Tibial artery (tissue), 4 donors: ENCODE measurements around the gene UST.

Source experiments
- DNase-seq, 2 donors: peaks; one replicate each; pipeline ENCODE4 v3.0.0-alpha.2; 2019
- H3K27ac ChIP-seq, 2 donors: fragments of 200-600 bp; sonication (generic) in 1 of 2; 1 replicate in 1 of 2; 2 replicates in 1 of 2; pipeline ENCODE4 v1.5.1; 2018 to 2019; ENCODE audit warnings: mild to moderate bottlenecking in 1 of 2
- H3K27me3 ChIP-seq, 2 donors: fragments of 200-600 bp; sonication (generic) in 1 of 2; one replicate each; pipeline versions ENCODE4 v1.5.1 to v1.6.0; 2016 to 2019
- H3K36me3 ChIP-seq, 3 donors: fragments of 200-600 bp; sonication (generic) in 2 of 3; one replicate each; pipeline ENCODE4 v1.5.1; 2016 to 2019; ENCODE audit warnings: mild to moderate bottlenecking in 2 of 3
- H3K4me1 ChIP-seq, 4 donors: fragments of 200-600 bp; sonication (generic) in 2 of 4; 1 replicate in 3 of 4; 2 replicates in 1 of 4; pipeline ENCODE4 v1.5.1; 2016 to 2019
- H3K4me3 ChIP-seq, 2 donors: fragments of 200-600 bp; sonication (generic) in 1 of 2; 1 replicate in 1 of 2; 2 replicates in 1 of 2; pipeline ENCODE4 v1.5.1; 2018 to 2019; ENCODE audit warnings: mild to moderate bottlenecking in 2 of 2
- H3K9me3 ChIP-seq, 3 donors: fragments of 200-600 bp; sonication (generic) in 1 of 3; one replicate each; pipeline ENCODE4 v1.5.1; 2016 to 2019
- intact Hi-C: fragments of 100-400 bp; cut with DNase I; formaldehyde crosslinking; loops from one replicate; pipeline ENCODE4 v1.15.0; 2023; ENCODE audit warnings: low total_unique reads
- TF ChIP-seq, protein P1 (sequence below), 2 experiments: fragments of 200-600 bp in 1 of 2; fragments of 450-650 bp in 1 of 2; IDR thresholded peaks; one replicate each; pipeline ENCODE4 v1.5.1; 2017 to 2019; ENCODE audit warnings: antibody characterized with exemption in 2 of 2, mild to moderate bottlenecking in 1 of 2, moderate library complexity in 1 of 2

UST gene

GRCh38 chr6:148868314-148868713 is 121.5 kb downstream of the UST start:
- H3K27me3 ChIP-seq: no peaks in the 10 kb centered on the region
- no peak for DNase-seq
- H3K27ac ChIP-seq: no peak overlapping the region
- intact Hi-C loops: no loop called here
- no peaks in the 10 kb centered on the region for H3K9me3 ChIP-seq
- TF ChIP-seq, protein P1, sequence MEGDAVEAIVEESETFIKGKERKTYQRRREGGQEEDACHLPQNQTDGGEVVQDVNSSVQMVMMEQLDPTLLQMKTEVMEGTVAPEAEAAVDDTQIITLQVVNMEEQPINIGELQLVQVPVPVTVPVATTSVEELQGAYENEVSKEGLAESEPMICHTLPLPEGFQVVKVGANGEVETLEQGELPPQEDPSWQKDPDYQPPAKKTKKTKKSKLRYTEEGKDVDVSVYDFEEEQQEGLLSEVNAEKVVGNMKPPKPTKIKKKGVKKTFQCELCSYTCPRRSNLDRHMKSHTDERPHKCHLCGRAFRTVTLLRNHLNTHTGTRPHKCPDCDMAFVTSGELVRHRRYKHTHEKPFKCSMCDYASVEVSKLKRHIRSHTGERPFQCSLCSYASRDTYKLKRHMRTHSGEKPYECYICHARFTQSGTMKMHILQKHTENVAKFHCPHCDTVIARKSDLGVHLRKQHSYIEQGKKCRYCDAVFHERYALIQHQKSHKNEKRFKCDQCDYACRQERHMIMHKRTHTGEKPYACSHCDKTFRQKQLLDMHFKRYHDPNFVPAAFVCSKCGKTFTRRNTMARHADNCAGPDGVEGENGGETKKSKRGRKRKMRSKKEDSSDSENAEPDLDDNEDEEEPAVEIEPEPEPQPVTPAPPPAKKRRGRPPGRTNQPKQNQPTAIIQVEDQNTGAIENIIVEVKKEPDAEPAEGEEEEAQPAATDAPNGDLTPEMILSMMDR (IDR thresholded peaks at IDR 0.05): no peak
- no peaks in the 10 kb centered on the region for H3K36me3 ChIP-seq
- no peak overlapping the region for H3K4me3 ChIP-seq
- peaks cover 0 to 12% (median 3%) of the 10 kb centered on the region in 4 donors for H3K4me1 ChIP-seq

DNA sequence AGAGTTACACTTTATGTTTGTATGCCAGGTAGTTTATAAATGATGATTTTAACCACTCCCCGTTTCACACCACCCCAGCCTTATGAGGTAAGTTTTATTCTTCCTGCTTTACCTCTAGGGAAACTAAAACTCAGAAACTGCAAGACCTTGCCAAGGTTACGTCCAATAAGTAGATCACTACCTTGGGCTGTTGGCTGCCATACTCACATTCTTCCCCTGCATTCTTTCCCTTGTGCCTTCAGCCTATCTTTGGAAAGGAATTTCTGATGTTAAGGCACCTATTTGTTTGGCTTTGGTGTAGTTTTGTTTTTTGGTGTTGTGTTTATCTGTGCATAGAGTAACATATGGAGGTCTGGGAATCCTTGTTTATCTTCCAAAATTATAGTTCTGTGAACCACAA is 122.1 kb downstream of the UST start:
- intact Hi-C loops: no loop called here
- Histone ChIP-seq H3K36me3 (no peaks in the 10 kb centered on the region), H3K27me3 (no peaks in the 10 kb centered on the region), H3K4me1 (peaks cover 0 to 12% (median 3%) of the 10 kb centered on the region in 4 donors), H3K9me3 (no peaks in the 10 kb centered on the region), H3K4me3 (no peak overlapping the region), H3K27ac (no peak overlapping the region)
- no peak for DNase-seq
- TF ChIP-seq, protein P1 (IDR thresholded peaks at IDR 0.05): no peak

DNA sequence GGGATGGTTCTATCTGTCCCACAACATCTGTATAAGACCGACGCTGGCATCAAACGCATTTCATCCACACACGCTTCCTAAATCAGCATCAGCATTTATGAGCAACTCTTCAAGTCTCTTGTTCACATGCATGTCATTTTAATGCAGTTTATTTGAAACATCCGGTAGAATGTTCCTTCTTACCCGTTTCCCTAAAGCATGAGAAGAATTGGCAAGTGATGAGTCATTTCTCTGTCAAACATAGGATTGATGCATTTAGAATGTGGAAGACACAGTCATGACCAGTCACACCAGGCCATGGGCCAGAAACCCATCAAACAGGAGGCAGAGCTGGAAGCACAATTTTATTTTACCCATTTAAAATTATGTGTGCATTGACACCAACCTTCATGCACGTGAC is 122.8 kb downstream of the UST start:
- DNase-seq: no peak
- no peak overlapping the region for H3K27ac ChIP-seq
- H3K9me3 ChIP-seq: no peaks in the 10 kb centered on the region
- TF ChIP-seq, protein P1 (IDR thresholded peaks at IDR 0.05): no peak
- no peaks in the 10 kb centered on the region for H3K36me3 ChIP-seq
- intact Hi-C loops: no loop called here
- no peak overlapping the region for H3K4me3 ChIP-seq
- peaks cover 0 to 12% (median 3%) of the 10 kb centered on the region in 4 donors for H3K4me1 ChIP-seq
- H3K27me3 ChIP-seq: no peaks in the 10 kb centered on the region

- intact Hi-C loops: no loop called here
- DNase-seq: no peak
- Histone ChIP-seq H3K4me3 (no peak overlapping the region), H3K4me1 (peaks cover 0 to 8% (median 3%) of the 10 kb centered on the region in 4 donors), H3K36me3 (no peaks in the 10 kb centered on the region), H3K9me3 (no peaks in the 10 kb centered on the region), H3K27me3 (no peaks in the 10 kb centered on the region), H3K27ac (no peak overlapping the region)
- TF ChIP-seq, protein P1 (IDR thresholded peaks at IDR 0.05): no peak
Measured at GRCh38 chr6:148873154-148873553, 126.3 kb downstream of the UST start.

DNA sequence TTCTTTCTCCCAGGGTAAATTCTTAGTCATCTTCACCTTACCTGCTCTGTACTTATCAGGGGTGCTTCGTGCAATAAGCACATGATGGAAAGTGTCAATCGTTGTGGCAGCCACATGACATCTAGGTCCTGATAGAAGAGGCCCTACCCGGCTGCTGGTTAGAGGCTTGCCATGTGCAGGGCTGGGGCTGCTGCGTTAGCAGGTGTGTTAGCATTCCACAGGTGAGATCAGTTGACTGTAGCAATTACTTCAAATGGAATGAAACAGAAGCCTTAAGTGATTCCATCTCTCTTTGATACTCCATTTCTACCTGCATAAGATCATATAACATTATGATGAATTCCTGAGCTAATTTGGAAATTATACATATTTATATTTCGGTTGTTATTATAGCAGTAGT is 127.0 kb downstream of the UST start:
- no peak overlapping the region for H3K27ac ChIP-seq
- H3K4me1 ChIP-seq: peaks cover 0 to 3% (median 1%) of the 10 kb centered on the region in 4 donors
- no peaks in the 10 kb centered on the region for H3K27me3 ChIP-seq
- DNase-seq: no peak
- H3K36me3 ChIP-seq: no peaks in the 10 kb centered on the region
- TF ChIP-seq, protein P1 (IDR thresholded peaks at IDR 0.05): no peak
- H3K4me3 ChIP-seq: no peak overlapping the region
- intact Hi-C loops: no loop called here
- no peaks in the 10 kb centered on the region for H3K9me3 ChIP-seq

DNA sequence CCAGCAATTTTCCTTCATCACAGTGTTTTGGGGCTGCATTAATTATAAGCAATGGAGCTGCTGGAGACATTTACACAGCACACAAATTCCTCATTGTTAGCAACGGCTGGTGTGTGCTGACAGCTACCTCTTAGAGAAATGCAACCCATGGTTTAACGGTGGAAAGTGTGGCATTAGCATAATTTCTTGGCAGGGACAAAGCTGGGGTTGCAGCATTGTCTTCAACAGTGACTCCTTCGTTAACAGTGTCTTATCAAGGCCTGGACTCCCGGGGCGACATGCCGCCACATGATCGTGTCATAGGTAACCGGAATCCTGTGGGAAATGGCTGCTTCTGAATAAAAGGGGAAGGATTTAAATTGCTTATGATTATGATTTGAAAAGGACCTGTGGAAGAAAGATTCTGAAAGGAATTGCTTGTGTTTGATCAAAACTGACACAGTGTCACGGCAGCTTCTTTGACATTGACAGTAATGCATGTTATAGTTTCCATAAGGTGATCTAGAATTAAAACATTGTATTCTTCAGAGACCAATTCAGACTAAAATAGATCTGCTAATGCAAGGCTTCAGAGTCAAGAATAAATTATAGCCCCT is 128.0 kb downstream of the UST start:
- H3K4me1 ChIP-seq: peaks cover 0 to 7% (median 4%) of the 10 kb centered on the region in 4 donors
- no peak for DNase-seq
- H3K27ac ChIP-seq: no peak overlapping the region
- H3K9me3 ChIP-seq: no peaks in the 10 kb centered on the region
- intact Hi-C loops: no loop called here
- H3K36me3 ChIP-seq: no peaks in the 10 kb centered on the region
- H3K27me3 ChIP-seq: no peaks in the 10 kb centered on the region
- TF ChIP-seq, protein P1 (IDR thresholded peaks at IDR 0.05): no peak
- no peak overlapping the region for H3K4me3 ChIP-seq
